H1 (cell line): ENCODE results near the gene RRM2.

Experiments used
- BCL11A ChIP-seq, 2 experiments: IDR thresholded peaks; one replicate each; pipeline ENCODE4 v1.6.1; 2011; ENCODE audit warnings: low read depth in 2 of 2, low read length in 2 of 2, mild to moderate bottlenecking in 2 of 2
- CREB1 ChIP-seq: IDR thresholded peaks from 2 replicates; pipeline ENCODE4 v1.6.1; 2012; ENCODE audit warnings: inconsistent platforms
- CTCF ChIP-seq, 3 experiments: IDR thresholded peaks; 1 replicate in 2 of 3; 2 replicates in 1 of 3; pipeline versions ENCODE4 v1.5.1 to v1.6.1; 2011; ENCODE audit warnings: low read length in 3 of 3, mild to moderate bottlenecking in 3 of 3, inconsistent platforms in 2 of 3, low read depth in 1 of 3, moderate library complexity in 1 of 3; ENCODE audit not compliant: insufficient read depth in 1 of 3; ENCODE audit errors: control extremely low read depth in 1 of 3
- MAX ChIP-seq: IDR thresholded peaks from 2 replicates; pipeline ENCODE4 v1.6.1; 2012; ENCODE audit warnings: inconsistent platforms
- PHF8 ChIP-seq: fragments of 200-600 bp; sonication (generic); conservative IDR thresholded peaks from 2 replicates; pipeline ENCODE4 v1.7.1; 2012; ENCODE audit warnings: low read depth, mild to moderate bottlenecking, inconsistent platforms, low read length, moderate library complexity
- POLR2A ChIP-seq, 2 experiments: IDR thresholded peaks; 1 replicate in 1 of 2; 2 replicates in 1 of 2; pipeline ENCODE4 v1.6.1; 2011; ENCODE audit warnings: low read depth in 2 of 2, low read length in 2 of 2, mild to moderate bottlenecking in 2 of 2; ENCODE audit errors: control extremely low read depth in 1 of 2
- POLR2AphosphoS5 ChIP-seq: IDR thresholded peaks from 2 replicates; pipeline ENCODE4 v1.6.1; 2011; ENCODE audit warnings: low read depth, low read length
- RBBP5 ChIP-seq: IDR thresholded peaks from 2 replicates; pipeline ENCODE4 v1.7.1; 2012; ENCODE audit warnings: low read depth, mild to moderate bottlenecking, inconsistent platforms, low read length, moderate library complexity, borderline replicate concordance
- TBP ChIP-seq: IDR thresholded peaks from 2 replicates; pipeline ENCODE4 v1.6.1; 2011; ENCODE audit warnings: low read depth, low read length, improper control_type of control experiment

- TF ChIP-seq POLR2A (IDR thresholded peaks at IDR 0.05; ENCODE audit: control extremely low read depth in 1 of 2, low read depth in 2 of 2, low read length in 2 of 2) (no peak), PHF8 (no peak), TBP (no peak), POLR2AphosphoS5 (no peak), MAX (no peak), CTCF (IDR thresholded peaks at IDR 0.05; ENCODE audit: control extremely low read depth in 1 of 3, insufficient read depth in 1 of 3, low read depth in 1 of 3, low read length in 3 of 3) (peak in 2 of 3 experiments; percentile 39 to 46; a peak in 3 of 4 replicates), BCL11A (IDR thresholded peaks at IDR 0.05; ENCODE audit: low read depth in 2 of 2, low read length in 2 of 2) (no peak), RBBP5 (no peak), CREB1 (no peak)
Measured at GRCh38 chr2:10124538-10125045, 2.1 kb downstream of the RRM2 start.
